RKO (cell line): Measurements from ENCODE around the gene PNPO.
"Not testable (repeated sequence)": the region's sequence is repeated elsewhere in the genome, so short reads cannot be mapped to it uniquely, and the experiment has no call there.

ENCODE experiments used
- DNase-seq: peaks from one replicate; pipeline ENCODE4 v3.0.0-alpha.2; 2016; ENCODE audit warnings: low spot score

Gene PNPO

DNA sequence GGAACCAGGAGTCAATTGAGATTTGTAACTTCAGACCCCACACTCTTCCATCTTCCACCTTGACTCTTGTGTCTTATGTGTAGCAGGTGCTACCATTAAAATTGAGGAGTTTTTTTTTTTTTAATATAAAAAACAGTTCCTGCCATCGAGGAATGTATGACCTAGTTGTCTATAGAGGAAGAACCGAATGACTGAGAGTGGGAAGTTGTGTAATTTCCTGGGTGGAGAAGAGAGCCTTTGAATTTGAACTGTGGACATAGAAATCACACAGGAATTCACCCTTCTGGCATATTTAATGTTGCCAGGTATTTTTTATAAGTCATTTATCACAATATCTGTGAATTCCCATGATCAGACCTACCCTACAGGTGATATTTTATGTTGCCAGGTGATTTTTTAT, 23.4 kb upstream of the PNPO start:
- no peak for DNase-seq

DNA sequence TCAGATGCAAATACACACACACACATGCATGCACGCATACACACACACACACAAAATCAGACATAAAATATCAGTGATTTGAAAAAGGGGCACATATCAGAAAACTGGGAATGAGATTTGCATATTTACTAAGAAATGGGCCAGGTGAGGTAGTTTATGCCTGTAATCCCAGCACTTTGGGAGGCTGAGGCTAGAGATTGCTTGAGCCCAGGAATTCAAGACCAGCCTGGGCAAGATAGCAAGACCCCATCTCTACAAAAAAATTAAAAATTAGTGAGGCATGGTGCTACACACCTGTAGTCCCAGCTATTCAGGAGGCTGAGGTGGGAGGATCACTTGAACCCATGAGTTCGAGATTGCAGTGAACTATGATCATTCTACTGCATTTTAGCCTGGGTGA, 22.4 kb upstream of the PNPO start:
- no peak for DNase-seq

DNA sequence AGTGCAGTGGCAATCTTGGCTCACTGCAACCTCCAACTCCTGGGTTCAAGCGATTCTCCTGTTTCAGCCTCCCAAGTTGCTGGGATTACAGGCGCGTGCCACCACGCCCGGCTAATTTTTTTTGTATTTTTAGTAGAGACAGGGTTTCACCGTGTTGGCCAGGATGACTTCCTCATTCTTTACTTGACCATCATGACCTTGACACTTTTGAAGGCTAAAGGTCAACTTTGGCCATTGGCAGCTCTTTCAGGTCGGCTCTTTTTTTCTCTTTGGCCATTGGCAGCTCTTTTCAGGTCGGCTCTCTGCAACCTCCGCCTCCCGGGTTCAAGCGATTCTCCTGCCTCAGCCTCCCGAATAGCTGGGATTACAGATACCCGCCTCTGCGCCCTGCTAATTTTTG, 21.5 kb upstream of the PNPO start:
- DNase-seq: not testable (repeated sequence)

DNA sequence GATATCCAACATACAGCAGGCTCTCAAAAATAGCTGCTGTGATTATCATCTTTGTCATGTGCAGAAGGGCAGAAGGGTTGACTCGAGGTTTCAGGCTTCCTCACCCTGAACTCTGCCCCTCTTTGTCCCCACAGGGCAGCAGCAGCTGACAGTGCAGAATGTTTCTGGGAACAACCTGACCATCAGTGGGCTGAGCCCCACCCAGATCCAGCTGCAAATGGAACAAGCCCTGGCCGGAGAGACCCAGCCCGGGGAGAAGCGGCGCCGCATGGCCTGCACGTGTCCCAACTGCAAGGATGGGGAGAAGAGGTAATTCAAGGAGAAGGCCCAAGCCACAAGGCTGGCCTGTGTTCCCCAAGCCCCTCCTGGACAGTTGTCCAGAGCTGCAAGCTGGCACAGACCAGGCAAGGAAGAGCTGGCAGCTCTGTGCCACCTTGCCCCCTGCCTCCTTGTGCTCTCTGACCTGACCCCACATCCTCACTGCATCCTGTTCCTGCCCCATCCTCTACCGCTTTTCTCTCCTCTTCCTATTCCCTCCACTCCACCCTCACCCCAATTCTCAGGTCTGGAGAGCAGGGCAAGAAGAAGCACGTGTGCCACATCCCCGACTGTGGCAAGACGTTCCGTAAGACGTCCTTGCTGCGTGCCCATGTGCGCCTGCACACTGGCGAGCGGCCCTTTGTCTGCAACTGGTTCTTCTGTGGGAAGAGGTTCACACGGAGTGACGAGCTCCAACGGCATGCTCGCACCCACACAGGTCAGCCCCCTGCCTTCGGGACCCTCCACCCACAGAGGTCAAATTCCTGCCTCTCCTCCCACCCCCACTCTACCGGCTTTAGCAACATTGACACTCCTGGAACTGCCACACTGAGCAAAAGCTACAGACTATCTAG, 16.3 kb upstream of the PNPO start:
- no peak for DNase-seq

DNA sequence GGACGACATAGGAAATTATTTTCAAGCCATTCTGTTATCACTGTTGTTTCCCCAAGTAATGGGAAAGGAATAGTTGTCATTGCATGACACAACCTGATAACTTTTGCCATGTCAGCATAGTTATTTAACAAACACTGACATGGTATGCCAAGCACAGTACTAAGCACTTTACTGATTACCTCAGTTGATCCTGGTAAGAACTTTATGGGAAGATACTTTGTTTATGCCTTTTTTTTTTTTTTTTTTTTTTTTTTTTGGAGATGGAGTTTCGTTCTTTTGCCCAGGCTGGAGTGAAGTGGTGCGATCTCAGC, 15.7 kb upstream of the PNPO start:
- no peak for DNase-seq

DNA sequence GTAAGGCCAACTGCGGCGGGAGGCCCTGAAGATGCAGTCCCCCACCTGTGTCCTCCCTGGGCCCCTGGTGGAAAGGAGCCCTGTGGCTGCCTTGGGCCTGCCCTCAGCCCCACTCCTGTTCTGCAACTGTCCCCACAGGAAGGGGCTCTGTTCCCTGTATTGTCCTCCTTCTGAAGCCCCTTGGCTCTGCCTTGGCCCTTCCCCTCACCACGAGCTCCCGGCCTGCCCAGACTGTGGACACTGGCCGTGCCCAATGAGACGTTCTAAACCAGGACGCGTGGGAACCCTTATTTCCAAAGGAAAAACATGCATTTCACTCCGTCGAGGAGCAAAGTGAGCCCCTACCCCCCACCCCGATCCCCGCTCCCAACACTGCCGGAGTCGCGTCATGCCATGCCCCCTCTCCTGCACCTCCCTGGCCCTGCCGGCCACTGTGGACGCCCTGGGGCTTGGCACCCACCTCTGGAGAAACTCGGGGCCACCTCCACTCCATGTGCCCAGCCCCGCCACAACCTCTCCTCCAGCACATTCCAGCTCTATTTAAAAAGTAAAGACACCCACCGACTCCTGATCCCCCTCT, 13.5 kb upstream of the PNPO start:
- no peak for DNase-seq

DNA sequence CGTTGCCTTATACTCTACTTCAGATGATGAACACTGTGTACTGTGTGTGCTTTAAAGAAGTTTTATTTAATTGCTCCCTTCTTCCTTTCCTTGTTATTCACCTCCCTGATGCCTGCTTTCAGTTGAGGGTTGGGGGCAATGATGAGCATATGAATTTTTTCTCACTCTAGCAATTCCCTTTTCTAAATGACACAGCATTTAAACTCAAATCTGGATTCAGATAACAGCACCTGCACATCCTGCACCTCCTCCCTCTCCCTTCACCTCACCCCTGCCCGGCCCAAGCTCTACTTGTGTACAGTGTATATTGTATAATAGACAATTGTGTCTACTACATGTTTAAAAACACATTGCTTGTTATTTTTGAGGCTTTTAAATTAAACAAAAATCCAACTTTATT, 13.0 kb upstream of the PNPO start:
- DNase-seq: no peak

DNA sequence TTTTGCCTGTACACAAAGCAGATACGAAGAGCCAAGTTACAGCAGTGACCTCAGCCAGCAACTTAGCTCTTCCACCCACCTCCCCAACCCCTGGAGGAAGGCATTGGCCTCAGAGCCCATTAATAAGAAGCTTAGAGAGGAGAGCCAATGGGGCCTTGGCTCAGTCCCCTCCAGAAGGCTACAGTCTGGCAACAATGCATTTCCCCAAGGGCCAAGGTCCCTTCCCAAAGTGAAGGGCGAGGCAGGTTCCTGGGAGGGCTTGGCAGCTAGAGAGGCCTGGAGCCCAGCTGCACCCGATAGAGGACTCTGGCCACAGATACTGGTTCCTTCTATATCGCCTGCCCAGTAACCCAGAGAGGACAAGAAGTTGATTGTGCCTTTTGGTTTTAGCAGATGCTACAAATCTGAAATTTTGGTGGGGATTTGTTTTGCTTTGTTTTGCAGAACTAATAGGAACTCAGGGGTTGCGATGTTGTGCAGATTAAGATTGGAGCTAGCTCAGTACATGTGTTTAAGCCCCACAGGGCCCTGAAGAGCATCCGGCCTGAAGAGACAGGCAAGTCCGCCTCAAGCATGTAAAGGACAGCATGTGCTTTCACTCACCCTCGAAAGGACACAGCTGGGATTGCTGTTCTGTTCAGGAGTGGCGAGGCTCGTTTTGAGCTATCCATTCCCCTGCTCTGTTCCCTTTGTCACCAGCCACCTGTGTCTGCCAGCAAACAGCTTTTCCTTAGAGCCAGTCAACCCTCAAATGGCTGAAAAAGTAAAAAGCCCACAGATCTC, 12.0 kb upstream of the PNPO start:
- DNase-seq: no peak

DNA sequence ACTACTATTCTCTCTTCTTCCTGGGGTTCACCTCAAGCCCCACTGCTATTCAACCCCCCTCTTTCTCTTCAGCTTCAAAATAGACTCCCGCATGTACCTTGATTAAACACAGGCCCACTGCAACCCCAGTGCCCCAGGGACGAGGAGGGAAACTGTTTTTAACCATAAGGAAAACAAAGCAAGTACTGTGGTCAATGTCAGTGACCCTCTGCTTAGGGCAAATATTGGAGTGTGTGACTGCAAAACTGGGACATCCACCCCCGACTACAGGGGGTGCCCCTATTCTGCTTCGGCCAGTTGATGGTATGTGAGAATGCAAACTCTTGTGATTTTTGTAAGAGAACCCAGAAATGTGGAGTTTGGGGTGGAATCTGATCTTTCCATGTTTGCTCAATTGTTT, 9.5 kb upstream of the PNPO start:
- no peak for DNase-seq

DNA sequence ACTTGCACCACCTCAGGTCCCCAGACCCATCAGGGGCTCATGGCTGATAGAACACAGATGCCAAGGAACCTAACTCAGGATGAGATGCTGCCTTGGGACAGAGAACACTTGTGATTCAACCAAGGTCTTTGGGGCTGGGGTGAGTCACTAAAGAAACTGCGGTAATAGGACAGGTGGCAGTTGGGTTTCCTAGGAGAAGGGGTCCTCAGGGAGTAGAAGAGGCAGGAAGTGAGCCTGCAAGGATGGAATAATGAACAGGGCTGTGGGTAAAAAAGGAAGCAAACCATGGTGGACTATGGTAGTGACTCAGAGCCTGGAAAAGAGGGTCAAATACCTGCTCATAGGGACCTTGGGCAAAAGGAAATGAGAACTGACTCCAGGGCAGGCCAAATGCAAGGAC, 6.5 kb upstream of the PNPO start:
- no peak for DNase-seq

DNA sequence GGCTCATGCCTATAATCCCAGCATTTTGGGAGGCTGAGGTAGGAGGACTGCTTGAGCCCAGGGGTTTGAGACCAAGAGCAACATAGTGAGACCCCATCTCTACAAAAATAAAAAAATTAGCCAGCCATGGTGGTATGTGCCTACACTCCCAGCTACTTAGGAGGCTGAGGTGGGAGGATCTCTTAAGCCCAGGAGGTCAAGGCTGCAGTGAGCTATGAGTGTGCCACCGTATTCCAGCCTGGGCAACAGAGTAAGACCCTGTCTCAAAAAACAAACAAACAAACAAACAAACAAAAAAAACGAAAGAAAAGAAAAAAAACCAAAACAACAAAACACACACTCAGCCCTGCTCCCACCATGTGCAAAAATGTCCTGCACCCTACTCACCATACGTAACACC, 5.9 kb upstream of the PNPO start:
- not testable (repeated sequence) for DNase-seq

DNA sequence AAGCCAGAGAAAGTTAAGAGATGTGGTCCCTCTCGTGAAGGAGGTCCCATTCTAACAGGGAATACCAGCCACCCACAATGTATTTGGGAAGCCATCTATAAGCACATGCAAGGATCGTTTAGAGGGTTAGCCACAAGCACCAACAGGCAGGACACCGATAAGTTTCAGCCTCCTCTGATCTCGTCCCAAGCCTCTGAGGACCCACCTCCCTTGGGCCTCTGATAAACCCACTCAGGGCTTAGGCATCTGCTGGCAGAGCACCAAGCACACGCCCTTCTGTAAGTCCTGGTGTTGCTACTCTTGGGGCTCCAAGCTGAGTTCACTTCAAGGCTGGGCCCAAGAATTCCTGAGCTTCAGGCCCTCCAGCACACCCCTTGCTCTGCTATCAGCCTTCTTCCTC, 5.4 kb upstream of the PNPO start:
- DNase-seq: peak; percentile 48

DNA sequence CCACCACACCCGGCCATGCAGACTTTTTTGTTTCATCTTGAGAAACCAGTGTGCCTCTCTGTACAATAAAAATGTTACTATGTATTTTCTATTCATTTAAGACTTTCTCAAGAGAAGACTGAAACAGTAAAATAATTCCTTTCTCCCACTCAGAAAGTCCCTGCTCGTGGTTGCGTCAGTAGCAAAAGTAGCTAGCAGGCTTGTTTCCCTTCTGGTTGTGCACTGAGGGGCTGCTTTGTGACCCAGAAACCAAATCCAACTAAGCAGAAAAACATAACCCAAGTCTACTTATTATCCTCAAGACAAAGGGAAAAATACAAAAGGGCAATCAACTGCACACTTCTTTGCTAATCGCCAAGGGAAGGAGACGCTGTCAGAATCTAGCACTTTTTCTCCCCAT, 3.4 kb upstream of the PNPO start:
- no peak for DNase-seq

DNA sequence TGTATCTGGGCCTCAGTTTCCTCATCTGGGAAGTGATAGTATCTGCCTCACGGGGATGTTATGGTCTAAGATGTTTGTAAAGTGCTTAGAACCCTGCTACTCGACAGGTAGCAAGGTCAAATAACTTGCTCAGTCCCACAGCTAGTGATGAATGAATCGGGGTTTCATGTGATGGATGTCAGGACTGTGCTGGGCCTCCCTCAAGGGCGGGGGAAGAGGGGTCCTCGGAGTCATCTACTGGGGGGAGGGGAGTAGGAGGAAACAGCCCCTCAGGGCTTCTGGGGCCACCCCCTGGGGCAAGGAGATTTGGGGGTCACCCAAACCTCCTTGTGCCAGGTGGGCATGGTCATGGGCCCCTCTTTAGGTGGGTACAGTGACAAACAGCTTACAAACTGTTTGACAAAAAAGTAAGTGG, 732 bp downstream of the PNPO start:
- DNase-seq: peak; percentile 42

DNA sequence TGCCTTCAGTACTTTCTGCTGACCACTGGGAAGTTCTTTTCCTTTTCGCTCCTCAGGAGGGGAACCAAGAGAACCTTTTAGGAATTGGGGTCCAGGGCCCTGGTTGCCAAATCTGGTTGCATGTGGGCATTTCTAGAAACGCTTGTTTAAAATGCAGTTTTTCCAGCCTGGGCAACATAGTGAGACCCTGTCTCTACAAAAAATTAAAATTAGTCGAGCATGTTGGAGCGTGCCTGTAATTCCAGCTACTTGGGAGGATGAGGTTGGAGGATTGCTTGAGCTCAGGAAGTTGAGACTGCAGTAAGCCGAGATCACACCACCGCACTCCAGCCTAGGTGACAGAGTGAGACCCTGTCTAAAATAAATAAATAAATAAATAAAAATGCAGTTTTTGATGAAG, 1.2 kb downstream of the PNPO start:
- no peak for DNase-seq

DNA sequence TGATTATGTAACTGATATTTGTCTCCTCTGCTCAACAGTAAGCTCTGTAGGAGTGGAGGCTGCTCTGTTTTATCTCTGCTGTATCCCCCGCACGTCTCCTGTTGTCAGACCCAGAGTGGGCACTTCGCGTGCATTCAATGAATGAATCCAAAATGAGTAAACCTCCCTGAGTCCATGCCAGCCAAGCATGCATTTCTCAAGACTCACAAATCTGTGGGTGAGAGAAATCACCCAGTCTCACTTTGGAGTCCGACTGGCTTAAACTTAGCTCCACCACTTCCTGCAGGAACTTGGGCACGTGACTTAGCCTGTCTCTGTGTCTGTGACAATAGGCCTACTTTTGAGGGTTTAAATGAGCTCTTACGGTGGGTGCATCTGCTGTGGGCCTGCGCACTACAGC, 3.7 kb downstream of the PNPO start:
- no peak for DNase-seq

DNA sequence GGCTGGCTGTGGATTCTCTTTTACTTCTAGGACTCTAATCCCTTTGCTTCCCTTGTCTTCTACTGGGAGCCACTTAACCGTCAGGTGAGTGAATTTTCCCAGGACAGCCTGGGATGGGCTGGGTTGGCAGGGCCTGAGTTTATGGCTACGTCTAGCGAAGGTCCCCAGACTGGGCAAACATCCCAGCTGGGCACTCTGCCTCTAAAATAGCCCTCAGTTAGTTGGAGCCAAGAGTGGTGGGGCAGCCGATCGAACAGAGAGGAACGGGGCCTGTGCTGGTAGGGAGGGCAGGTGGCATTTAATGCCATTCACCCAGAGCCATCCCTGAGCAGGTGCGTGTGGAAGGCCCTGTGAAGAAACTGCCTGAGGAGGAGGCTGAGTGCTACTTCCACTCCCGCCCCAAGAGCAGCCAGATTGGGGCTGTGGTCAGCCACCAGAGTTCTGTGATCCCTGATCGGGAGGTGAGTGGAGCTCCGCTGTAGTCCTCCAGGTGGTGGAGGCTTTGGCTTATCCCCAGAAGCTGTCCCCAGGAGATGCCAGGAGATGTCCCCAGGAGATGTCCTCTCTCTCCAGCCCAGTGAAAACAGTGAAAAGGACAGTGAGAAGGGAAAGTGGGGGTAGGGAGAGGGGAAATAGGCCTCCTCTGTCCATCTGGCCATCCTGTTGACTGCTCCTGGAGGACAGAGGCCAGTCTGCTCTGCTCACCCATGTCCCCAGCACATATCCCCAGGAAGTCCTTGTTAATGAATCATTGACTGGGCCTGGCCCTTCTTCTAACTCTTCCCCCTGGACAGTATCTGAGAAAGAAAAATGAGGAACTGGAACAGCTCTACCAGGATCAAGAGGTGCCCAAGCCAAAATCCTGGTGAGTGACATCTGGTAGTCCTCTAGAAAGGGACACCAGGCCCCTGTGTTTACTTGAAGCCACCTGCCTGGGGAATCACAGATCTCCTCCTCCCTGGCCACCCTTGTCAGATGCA, 4.4 kb downstream of the PNPO start:
- no peak for DNase-seq

DNA sequence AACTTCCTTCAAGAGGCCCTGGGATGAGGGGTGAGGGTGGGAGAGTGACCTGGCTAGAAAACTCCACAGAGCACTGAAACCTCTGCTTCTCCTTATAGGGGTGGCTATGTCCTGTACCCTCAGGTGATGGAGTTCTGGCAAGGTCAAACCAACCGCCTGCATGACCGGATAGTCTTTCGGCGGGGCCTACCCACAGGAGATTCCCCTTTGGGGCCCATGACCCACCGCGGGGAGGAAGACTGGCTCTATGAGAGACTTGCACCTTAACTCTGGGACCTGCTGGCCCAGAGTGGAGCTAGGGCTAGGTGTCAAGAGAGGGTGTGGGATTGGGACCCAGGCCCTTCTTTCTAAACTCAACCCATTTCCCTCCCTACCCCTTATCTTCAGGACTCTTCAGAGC, 5.1 kb downstream of the PNPO start:
- no peak for DNase-seq

DNA sequence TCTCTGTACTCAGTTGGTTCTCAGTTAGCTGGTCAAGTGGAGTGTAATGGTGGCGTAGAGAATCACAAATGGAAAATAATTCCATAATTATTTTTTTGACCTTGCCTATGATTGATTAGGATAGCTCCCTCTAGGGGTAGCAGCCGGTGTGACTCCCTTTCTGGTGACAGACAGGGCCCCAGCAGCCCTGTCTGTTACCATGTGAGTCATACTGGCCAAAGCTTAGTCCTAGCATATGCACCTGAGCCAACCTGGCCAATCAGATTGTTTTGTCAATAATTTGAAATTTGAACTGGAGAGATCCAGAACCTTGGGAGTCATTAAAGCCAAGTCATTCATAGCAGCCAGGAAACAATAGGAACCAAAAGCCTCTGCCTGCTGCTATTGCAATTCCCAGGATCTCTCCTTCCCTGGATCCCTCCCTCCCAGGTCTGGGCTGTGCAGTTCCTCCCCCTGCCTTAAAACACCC, 5.6 kb downstream of the PNPO start:
- DNase-seq: peak; percentile 88

DNA sequence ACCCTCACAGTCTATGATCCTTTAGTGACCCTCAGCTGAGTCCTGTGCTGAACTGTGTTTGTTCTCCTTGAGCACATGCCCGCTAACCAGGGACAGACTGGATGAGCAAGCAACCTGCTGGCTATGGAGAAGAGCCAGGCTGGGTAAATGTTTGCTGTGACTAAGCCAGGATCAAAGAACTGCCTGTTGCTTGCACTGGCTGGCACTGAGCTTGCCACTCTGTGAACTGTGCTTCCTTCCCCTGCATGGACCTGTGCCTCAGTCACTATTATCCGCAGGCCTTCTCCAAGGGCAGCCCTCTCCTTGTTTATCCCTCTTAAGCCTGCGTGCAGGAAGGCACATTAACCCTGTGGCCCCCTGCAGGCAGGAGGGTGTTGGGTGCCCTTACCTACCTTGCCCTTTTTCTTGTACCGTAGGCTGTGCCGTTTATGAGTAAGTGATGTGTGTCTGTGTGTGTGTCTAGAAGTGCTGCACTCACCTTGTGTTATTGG, 7.4 kb downstream of the PNPO start:
- no peak for DNase-seq

DNA sequence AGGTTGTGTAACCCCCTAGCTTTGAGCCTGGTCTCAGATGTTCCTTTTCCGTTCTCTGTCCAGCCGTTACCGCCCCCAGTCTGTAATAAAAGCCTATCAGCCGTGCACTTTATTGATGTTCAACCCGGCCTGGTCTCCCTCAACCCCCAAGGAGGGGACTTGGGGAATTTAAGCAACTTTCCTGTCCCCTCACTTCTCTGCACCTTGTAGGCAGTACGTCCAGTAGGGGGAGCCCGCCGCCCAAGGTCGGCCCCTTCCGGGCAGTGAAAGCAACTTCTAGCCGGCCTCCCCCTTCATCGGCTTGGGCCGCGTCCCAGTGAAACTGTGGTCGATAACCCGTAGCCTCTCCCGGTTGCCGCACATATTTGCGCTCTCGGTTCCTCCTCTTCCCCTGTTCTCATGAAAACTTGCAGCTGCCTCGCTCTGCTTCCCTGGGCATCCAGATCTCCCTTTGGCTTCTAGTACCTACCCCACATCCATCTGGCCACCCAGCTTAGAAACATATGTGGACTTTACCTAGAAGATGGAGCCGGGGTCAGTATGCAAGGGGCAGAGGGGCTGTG, 7.9 kb downstream of the PNPO start:
- DNase-seq: peak; percentile 81
